ENCODE measurements around the gene AQP12A.
"Not testable (repeated sequence)": the region's sequence is repeated elsewhere in the genome, so short reads cannot be mapped to it uniquely, and the experiment has no call there.

DNA sequence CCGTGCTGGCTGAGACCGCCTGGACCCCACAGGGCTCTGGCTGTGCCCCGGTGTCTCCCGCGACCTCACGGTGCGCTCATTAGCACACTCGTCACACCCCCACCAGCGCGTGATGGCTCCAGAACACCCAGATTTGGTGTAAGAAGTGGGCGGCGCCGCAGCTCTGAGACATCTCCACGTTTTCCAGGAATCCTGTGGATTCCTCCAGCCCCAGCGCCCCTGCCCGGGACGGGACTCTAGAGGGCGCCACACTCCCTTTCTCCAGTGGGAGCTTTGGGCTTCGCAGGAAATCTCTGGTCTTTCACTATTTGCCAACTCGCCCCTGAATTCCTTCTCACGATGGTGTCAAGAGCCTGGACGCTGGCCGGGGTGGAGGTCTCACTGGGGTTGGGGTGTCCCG lies 16.3 kb upstream of the AQP12A start:
- not testable (repeated sequence) for TF ChIP-seq CTCF, POLR2A (IDR thresholded peaks at IDR 0.05)

All from body of pancreas (tissue), 4 donors.